MCF 10A (cell line): ENCODE results near the gene QARS1. TPM values are rescaled to one million over a fixed set of nuclear protein-coding genes. Genes with fewer than 3 reads are reported as not detected.

ENCODE experiments used
- BruUV-seq: library from RNA; stranded (reverse); fragments of 400-500 nt; replicated peaks from 2 replicates; lab custom pipeline; 2021; lab: Mats Ljungman, UMichigan
- CTCF ChIA-PET: fragments of 300-600 bp; sonication (Branson Sonifier 250); formaldehyde crosslinking; extraction: SDS; loops from one replicate; lab custom pipeline; 2021; ENCODE audit warnings: antibody characterized with exemption, inconsistent platforms; lab: Yijun Ruan, JAX
- POLR2A ChIA-PET: fragments of 300-600, 350-650 bp; sonication (Branson Sonifier 250); formaldehyde crosslinking; extraction: SDS; loops from one replicate; lab custom pipeline; 2020; ENCODE audit warnings: antibody characterized with exemption, inconsistent platforms; lab: Yijun Ruan, JAX
- DNase-seq: peaks from one replicate; pipeline ENCODE4 v3.0.0-alpha.2; 2018; ENCODE audit not compliant: unreplicated experiment
- H3K27ac Mint-ChIP-seq: one replicate; pipeline ENCODE4 v1.8.0; 2022; ENCODE audit warnings: mild to moderate bottlenecking, low read depth, mixed read lengths; ENCODE audit not compliant: unreplicated experiment
- H3K27me3 Mint-ChIP-seq: one replicate; pipeline ENCODE4 v1.8.0; 2022; ENCODE audit warnings: mixed read lengths; ENCODE audit not compliant: insufficient read depth, unreplicated experiment
- H3K36me3 Mint-ChIP-seq: one replicate; pipeline ENCODE4 v1.8.0; 2022; ENCODE audit warnings: mild to moderate bottlenecking, moderate library complexity, mixed read lengths; ENCODE audit not compliant: insufficient read depth, unreplicated experiment
- H3K4me1 Mint-ChIP-seq: one replicate; pipeline ENCODE4 v1.8.0; 2022; ENCODE audit warnings: mixed read lengths; ENCODE audit not compliant: insufficient read depth, unreplicated experiment
- H3K4me3 Mint-ChIP-seq: one replicate; pipeline ENCODE4 v1.8.0; 2022; ENCODE audit warnings: mild to moderate bottlenecking, moderate library complexity, mixed read lengths; ENCODE audit not compliant: unreplicated experiment
- H3K9me3 Mint-ChIP-seq: one replicate; pipeline ENCODE4 v1.8.0; 2022; ENCODE audit warnings: mixed read lengths; ENCODE audit not compliant: unreplicated experiment
- intact Hi-C: fragments of 100-400 bp; cut with micrococcal nuclease; formaldehyde crosslinking; loops from 2 replicates; pipeline ENCODE4 v1.14.1; 2022
- total RNA-seq: library from RNA; stranded (reverse); gene quantifications from 2 replicates; pipeline ENCODE4 v1.2.3, GENCODE V29; 2022
- TF ChIP-seq, protein P1 (sequence below): fragments of 200-600 bp; IDR thresholded peaks from one replicate; pipeline ENCODE4 v1.8.0; 2022; ENCODE audit warnings: antibody characterized with exemption, mild to moderate bottlenecking; ENCODE audit not compliant: unreplicated experiment

Gene QARS1
- total RNA-seq, 1 experiment from 2014 or later = 149 TPM

- Mint-ChIP-seq H3K9me3 (no peaks in the 10 kb centered on the region), H3K27ac (no peak overlapping the region), H3K27me3 (no peaks in the 10 kb centered on the region), H3K4me3 (no peak overlapping the region), H3K36me3 (peaks cover 45% of the 10 kb centered on the region), H3K4me1 (peaks cover 1% of the 10 kb centered on the region)
- TF ChIP-seq, protein P1, sequence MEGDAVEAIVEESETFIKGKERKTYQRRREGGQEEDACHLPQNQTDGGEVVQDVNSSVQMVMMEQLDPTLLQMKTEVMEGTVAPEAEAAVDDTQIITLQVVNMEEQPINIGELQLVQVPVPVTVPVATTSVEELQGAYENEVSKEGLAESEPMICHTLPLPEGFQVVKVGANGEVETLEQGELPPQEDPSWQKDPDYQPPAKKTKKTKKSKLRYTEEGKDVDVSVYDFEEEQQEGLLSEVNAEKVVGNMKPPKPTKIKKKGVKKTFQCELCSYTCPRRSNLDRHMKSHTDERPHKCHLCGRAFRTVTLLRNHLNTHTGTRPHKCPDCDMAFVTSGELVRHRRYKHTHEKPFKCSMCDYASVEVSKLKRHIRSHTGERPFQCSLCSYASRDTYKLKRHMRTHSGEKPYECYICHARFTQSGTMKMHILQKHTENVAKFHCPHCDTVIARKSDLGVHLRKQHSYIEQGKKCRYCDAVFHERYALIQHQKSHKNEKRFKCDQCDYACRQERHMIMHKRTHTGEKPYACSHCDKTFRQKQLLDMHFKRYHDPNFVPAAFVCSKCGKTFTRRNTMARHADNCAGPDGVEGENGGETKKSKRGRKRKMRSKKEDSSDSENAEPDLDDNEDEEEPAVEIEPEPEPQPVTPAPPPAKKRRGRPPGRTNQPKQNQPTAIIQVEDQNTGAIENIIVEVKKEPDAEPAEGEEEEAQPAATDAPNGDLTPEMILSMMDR = no peak
- intact Hi-C loops = no loop called here
- no TSS peak for BruUV-seq
- no peak for DNase-seq
- POLR2A ChIA-PET = interaction anchor here (1.6 kb wide), 1 partner anchor 10 kb away, joined by 9 read pairs; the partner anchor contains the start of gene USP19
- CTCF ChIA-PET = interaction anchor here (0.6 kb wide), 1 partner anchor 1798 kb away, joined by 3 read pairs; no protein-coding TSS in a partner anchor
Observed at GRCh38 chr3:49110780-49111179, 6.2 kb upstream of the QARS1 start.

- H3K27ac Mint-ChIP-seq = no peak overlapping the region
- H3K36me3 Mint-ChIP-seq = peaks cover 38% of the 10 kb centered on the region
- no peaks in the 10 kb centered on the region for H3K27me3 Mint-ChIP-seq
- POLR2A ChIA-PET = interaction anchor here (1.1 to 1.9 kb wide), 2 partner anchors 14 to 25 kb away, joined by 3 to 7 read pairs; partner anchors contain the start of genes LAMB2 and QRICH1
- TF ChIP-seq, protein P1 = no peak
- peaks cover 9% of the 10 kb centered on the region for H3K4me1 Mint-ChIP-seq
- no peaks in the 10 kb centered on the region for H3K9me3 Mint-ChIP-seq
- CTCF ChIA-PET = interaction anchor here (1.1 kb wide), 1 partner anchor 50 kb away, joined by 3 read pairs; no protein-coding TSS in a partner anchor
- no TSS peak for BruUV-seq
- intact Hi-C loops = no loop called here
- no peak overlapping the region for H3K4me3 Mint-ChIP-seq
- no peak for DNase-seq
Observed at GRCh38 chr3:49108346-49108745, 3.8 kb upstream of the QARS1 start.

DNA sequence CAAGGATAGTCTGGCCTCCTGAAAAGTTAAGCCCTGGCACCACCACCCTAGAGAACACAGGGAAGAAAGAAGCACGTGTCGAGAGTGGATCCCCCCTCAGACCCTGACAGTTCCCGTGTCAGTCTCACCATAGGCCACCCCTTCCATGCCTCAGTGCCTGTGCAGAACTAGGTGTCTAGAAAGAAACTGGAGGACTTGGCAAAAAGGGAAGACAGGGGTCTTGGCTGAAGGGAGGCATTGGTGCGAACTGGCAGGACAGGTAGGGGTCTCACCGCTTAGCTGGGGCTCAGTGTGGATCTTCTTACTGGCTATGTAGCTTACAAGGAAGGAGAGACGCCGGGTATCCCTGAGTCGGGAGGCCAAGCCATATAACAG is 518 bp downstream of the QARS1 start:
- CTCF ChIA-PET = interaction anchor here (0.6 to 1.0 kb wide), 2 partner anchors 10 to 174 kb away, joined by 4 to 5 read pairs; no protein-coding TSS in a partner anchor
- peak overlapping the region; percentile 98 for H3K4me3 Mint-ChIP-seq
- H3K27me3 Mint-ChIP-seq = no peaks in the 10 kb centered on the region
- POLR2A ChIA-PET = interaction anchor here (0.7 to 4.4 kb wide), 9 partner anchors 11 to 242 kb away, joined by 3 to 63 read pairs (median 5); partner anchors contain the start of genes IMPDH2, LAMB2, QRICH1 and USP19
- no peak for DNase-seq
- TF ChIP-seq, protein P1 = no peak
- peak overlapping the region; percentile 90 for H3K27ac Mint-ChIP-seq
- peaks cover 53% of the 10 kb centered on the region for H3K36me3 Mint-ChIP-seq
- BruUV-seq = TSS peak; percentile 43
- H3K4me1 Mint-ChIP-seq = peaks cover 12% of the 10 kb centered on the region
- intact Hi-C loops = no loop called here
- H3K9me3 Mint-ChIP-seq = no peaks in the 10 kb centered on the region

DNA sequence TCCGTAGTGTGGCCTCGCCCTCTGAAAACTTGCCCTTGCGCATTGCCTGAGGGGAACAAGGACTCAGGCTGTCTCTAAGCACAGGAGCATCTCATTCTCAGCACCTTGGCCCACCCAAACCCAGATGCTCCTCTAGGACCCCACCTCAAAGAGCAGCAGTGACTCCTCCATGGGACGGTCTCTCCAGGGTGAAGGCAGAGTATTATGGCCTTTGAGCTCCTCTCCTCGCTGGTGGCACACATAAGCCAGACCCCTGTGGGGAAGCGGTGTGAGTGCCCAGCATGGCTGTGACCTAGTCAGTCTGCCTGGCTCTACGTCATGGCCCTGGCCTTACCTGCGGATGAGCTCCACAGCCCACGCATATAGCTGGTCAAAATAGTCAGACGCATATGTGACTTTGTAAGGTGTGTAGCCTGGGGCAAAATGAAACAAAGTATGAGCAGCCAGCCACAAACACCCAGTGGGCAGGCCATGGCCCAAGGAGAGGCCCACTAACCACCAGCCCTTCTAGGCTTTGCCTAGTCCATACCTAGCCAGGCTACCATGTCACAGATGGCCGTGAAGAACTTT is 4.4 kb downstream of the QARS1 start:
- intact Hi-C loops = no loop called here
- CTCF ChIA-PET = no interaction called here
- TF ChIP-seq, protein P1 = no peak
- H3K4me3 Mint-ChIP-seq = no peak overlapping the region
- POLR2A ChIA-PET = interaction anchor here (0.8 kb wide), 1 partner anchor 21 kb away, joined by 4 read pairs; the partner anchor contains the start of gene USP19
- no peaks in the 10 kb centered on the region for H3K27me3 Mint-ChIP-seq
- no peaks in the 10 kb centered on the region for H3K9me3 Mint-ChIP-seq
- peaks cover 68% of the 10 kb centered on the region for H3K36me3 Mint-ChIP-seq
- no TSS peak for BruUV-seq
- no peak overlapping the region for H3K27ac Mint-ChIP-seq
- no peak for DNase-seq
- H3K4me1 Mint-ChIP-seq = peaks cover 7% of the 10 kb centered on the region
